Omental fat pad (tissue), 4 donors: ENCODE results near the gene NUDCD3. TPM values are rescaled to one million over a fixed set of nuclear protein-coding genes. Genes with fewer than 3 reads are reported as not detected.

Source experiments
- ATAC-seq: fragments of 150-250 bp; one replicate; pipeline ENCODE4 v1.9.1; 2016; ENCODE audit warnings: mild to moderate bottlenecking, moderate library complexity; ENCODE audit not compliant: low FRiP score
- DNase-seq: peaks from one replicate; pipeline ENCODE4 v3.0.0-alpha.2; 2019; ENCODE audit warnings: low spot score
- CTCF ChIP-seq, 3 donors: fragments of 450-650 bp; IDR thresholded peaks; one replicate each; pipeline ENCODE4 v1.5.1; 2016 to 2017; ENCODE audit warnings: antibody characterized with exemption in 3 of 3, mild to moderate bottlenecking in 3 of 3, moderate library complexity in 2 of 3
- total RNA-seq, 4 donors: library from RNA; depleted of rRNA; stranded (reverse); fragments of >200 nt; gene quantifications; one replicate each; pipeline ENCODE4 v1.1.0, GENCODE V29; 2016

The NUDCD3 gene
- total RNA-seq, 4 donors from 2014 or later = 49.3 to 57.2 (median 56.3) TPM

DNA sequence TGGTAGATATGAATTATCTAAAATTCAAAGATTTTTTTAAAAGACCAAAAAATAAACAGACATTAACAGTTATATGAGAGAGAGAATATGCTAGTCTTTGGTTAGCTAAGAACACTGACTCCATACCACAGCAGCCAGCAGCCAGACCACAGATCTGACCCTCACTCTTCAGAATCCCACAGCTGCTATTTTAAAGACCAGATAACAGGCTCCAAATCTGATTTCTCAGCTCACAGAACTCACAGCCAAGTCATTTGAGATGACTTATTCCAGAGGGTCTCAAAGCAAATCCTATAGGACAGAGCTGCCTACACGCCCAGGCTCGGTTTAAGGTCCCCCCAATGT lies 20.4 kb downstream of the NUDCD3 start:
- no peak for ATAC-seq

DNA sequence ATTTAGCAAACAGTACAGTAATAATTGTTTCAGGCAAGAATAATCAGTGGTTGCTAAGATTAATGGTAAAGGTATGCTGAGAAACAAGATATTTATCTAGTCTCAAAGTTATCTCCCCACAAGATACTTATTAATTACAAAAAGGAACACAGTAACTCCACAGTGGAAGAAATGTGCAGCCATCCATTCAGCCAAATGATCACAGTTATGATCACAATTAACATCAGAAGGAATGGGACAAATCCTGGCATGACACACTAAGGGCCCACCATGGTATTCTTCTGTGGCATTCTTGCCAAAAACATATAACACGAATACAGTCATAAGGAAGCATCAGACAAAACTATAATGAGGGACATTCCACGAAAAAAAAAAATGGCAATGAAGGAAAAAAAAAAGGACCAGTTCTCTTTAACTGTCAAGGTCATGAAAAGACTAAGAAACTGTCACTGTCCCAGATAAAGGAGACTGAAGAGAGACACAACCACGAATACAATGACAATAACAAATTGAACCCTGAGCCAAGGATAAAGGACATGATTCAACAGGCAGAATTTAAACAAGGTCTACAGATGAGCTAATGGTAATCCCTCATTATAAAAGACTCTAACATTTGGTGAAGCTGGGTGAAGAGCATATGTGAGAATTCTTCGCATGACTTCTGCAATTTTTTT lies 20.9 kb downstream of the NUDCD3 start:
- DNase-seq (no peak), ATAC-seq (no peak)
- no peak for TF ChIP-seq CTCF (IDR thresholded peaks at IDR 0.05)

More for the DNA sequence above, 20.4 kb downstream of the NUDCD3 start:
- TF ChIP-seq CTCF (IDR thresholded peaks at IDR 0.05) = no peak
- no peak for DNase-seq

DNA sequence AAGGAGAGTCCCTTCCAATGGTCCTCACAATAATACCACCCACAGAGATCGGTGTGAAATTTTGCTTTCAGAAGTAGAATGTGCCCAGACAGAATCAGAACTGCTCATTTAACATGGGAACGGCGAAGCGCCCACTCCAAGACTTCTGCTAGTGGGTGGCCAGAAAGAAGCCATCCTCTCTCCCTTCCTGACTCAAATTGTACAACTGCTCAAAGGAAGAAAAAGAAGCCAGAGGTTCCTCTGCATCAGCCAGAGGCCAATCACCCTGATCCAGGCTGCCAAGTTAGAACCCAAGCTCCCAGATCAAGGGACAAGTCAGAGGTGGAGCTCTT lies 23.3 kb downstream of the NUDCD3 start:
- TF ChIP-seq CTCF (IDR thresholded peaks at IDR 0.05) = no peak
- ATAC-seq = no peak
- DNase-seq = no peak

DNA sequence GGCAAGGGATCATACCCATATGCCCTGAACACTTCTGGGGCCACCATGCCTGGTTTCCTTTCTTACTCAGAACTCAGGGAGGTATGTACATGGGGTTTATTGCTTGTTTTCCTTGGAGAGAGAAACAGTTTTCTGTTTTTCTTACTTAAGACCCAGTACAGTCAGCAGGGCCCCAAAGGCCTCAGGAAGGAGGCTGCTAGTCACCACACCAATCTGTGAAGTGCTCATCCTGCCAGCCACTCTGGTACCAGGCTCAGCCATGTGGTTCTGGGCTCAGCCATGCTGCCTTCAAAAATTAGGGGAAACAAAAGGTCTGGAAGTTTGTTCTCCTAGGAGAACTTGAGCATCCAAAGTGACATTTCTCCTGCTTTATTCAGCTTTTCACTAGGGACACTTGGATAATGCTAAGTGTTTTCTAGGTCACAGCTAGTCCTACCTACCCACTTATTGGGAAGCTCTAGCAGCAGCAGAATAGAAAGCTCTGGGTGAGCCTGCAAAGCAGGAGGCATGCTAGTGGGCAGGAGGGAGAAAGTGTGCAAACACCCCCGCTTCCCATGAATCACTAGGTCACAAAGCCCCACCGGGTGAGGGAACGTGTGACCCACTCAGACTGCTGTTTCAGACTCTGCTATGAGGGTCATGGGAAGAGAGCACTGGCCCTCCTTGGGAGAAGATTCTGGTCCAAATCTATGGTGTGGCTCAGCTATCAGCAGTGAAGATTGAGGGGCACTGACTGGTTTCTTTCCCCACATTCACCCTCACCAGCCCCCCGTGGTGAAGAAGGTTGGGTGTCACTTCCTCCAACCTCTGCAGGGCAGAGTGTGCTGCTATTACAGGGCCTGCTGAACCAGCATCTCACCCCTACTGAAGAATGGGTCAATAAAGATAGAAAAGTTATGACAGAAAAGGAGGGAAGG lies 23.9 kb downstream of the NUDCD3 start:
- no peak for TF ChIP-seq CTCF (IDR thresholded peaks at IDR 0.05)
- ATAC-seq = peak; percentile 23

DNA sequence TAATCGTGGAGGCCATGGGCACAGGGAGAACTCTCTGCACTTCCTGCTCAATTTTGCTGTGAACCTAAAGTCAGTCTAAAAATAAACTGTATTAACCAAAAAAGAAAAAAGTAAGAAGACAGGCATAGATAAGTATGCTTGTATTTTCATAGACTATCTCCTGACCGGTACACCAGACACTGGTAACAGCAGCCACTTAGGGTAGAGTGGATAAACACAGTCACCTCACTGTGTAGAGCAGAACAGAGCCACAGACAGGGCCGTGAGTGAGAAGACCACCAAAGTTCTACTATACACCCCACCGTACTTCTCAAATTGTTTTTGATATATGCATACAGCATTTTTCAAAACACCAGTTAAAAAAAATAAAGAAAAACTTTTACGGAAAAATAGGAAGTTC lies 25.0 kb downstream of the NUDCD3 start:
- ATAC-seq = no peak
- no peak for TF ChIP-seq CTCF (IDR thresholded peaks at IDR 0.05)
- DNase-seq = no peak

More for the DNA sequence above, 23.9 kb downstream of the NUDCD3 start:
- DNase-seq = no peak

GRCh38 chr7:44463169-44463808 lies 27.2 kb downstream of the NUDCD3 start:
- ATAC-seq (no peak), DNase-seq (no peak)
- TF ChIP-seq CTCF (IDR thresholded peaks at IDR 0.05) = no peak
